Ammon's horn (tissue), 1 donor: Measurements from ENCODE around the gene TNFRSF25.
"Not testable (repeated sequence)": the region's sequence is repeated elsewhere in the genome, so short reads cannot be mapped to it uniquely, and the experiment has no call there.

Experiments
- DNase-seq: peaks from one replicate; pipeline ENCODE4 v3.0.0-alpha.2; 2016; ENCODE audit warnings: low spot score

Gene TNFRSF25

GRCh38 chr1:6468729-6469461, 2.9 kb upstream of the TNFRSF25 start:
- DNase-seq: no peak

GRCh38 chr1:6467744-6468688, 2.0 kb upstream of the TNFRSF25 start:
- no peak for DNase-seq

- DNase-seq: no peak
These were observed 1.3 kb upstream of the TNFRSF25 start for GRCh38 chr1:6467224-6467623.

- no peak for DNase-seq
These were observed 778 bp upstream of the TNFRSF25 start for GRCh38 chr1:6466751-6467150.

GRCh38 chr1:6465461-6466005, 440 bp downstream of the TNFRSF25 start:
- no peak for DNase-seq

GRCh38 chr1:6464915-6465314, 1.1 kb downstream of the TNFRSF25 start:
- no peak for DNase-seq

- DNase-seq: no peak
These were observed 1.5 kb downstream of the TNFRSF25 start for GRCh38 chr1:6464514-6464836.

- DNase-seq: no peak
These were observed 2.9 kb downstream of the TNFRSF25 start for GRCh38 chr1:6463120-6463412.

GRCh38 chr1:6462412-6463119, 3.4 kb downstream of the TNFRSF25 start:
- DNase-seq: no peak

GRCh38 chr1:6461538-6462411, 4.2 kb downstream of the TNFRSF25 start:
- DNase-seq: no peak

GRCh38 chr1:6461051-6461530, 4.9 kb downstream of the TNFRSF25 start:
- DNase-seq: no peak

- no peak for DNase-seq
These were observed 5.5 kb downstream of the TNFRSF25 start for GRCh38 chr1:6460301-6461050.

GRCh38 chr1:6459850-6460265, 6.1 kb downstream of the TNFRSF25 start:
- DNase-seq: no peak

GRCh38 chr1:6456800-6457466, 9.0 kb downstream of the TNFRSF25 start:
- no peak for DNase-seq

- DNase-seq: not testable (repeated sequence)
These were observed 10.0 kb downstream of the TNFRSF25 start for GRCh38 chr1:6455752-6456520.

GRCh38 chr1:6454856-6455751, 10.9 kb downstream of the TNFRSF25 start:
- DNase-seq: no peak

- not testable (repeated sequence) for DNase-seq
These were observed 11.8 kb downstream of the TNFRSF25 start for GRCh38 chr1:6453895-6454855.
